Gastrocnemius medialis (tissue), 4 donors: Measurements from ENCODE around the gene OR5T2.

Experiments
- POLR2A ChIP-seq, 2 donors: fragments of 450-650 bp; IDR thresholded peaks; one replicate each; pipeline ENCODE4 v1.6.1; 2017; ENCODE audit warnings: antibody characterized with exemption in 2 of 2, mild to moderate bottlenecking in 2 of 2, moderate library complexity in 2 of 2
- TF ChIP-seq, protein P1 (sequence below), 5 experiments: fragments of 450-650 bp in 3 of 5; fragments of 200-600 bp in 2 of 5; sonication (generic) in 2 of 5; IDR thresholded peaks in 4 of 5; conservative IDR thresholded peaks in 1 of 5; 1 replicate in 4 of 5; 2 replicates in 1 of 5; pipeline ENCODE4 v1.5.1; 2016 to 2019; ENCODE audit warnings: antibody characterized with exemption in 5 of 5, mild to moderate bottlenecking in 3 of 5, moderate library complexity in 3 of 5

DNA sequence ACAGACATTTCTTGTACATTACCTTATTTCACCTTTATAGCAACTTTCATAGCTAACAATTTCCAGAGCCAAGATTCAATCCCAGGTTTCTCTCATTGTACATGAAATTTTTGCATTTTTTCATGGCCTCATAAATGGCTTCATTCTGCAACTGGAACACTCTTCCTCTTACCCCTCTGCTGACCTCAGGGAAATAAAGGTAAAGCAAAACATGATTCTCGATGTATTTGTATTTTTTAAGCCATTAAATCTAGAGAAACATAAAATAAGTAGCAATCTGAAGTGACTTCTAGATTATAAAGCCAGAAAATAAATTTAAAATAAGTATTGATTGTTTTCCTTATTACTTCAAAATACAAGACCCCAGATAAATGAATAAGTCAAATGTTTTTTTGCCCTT is at the start of gene OR5T2:
- TF ChIP-seq POLR2A (IDR thresholded peaks at IDR 0.05), result no peak
- TF ChIP-seq, protein P1, sequence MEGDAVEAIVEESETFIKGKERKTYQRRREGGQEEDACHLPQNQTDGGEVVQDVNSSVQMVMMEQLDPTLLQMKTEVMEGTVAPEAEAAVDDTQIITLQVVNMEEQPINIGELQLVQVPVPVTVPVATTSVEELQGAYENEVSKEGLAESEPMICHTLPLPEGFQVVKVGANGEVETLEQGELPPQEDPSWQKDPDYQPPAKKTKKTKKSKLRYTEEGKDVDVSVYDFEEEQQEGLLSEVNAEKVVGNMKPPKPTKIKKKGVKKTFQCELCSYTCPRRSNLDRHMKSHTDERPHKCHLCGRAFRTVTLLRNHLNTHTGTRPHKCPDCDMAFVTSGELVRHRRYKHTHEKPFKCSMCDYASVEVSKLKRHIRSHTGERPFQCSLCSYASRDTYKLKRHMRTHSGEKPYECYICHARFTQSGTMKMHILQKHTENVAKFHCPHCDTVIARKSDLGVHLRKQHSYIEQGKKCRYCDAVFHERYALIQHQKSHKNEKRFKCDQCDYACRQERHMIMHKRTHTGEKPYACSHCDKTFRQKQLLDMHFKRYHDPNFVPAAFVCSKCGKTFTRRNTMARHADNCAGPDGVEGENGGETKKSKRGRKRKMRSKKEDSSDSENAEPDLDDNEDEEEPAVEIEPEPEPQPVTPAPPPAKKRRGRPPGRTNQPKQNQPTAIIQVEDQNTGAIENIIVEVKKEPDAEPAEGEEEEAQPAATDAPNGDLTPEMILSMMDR (IDR thresholded peaks at IDR 0.05 in 4 of 5, conservative IDR thresholded peaks at IDR 0.05 in 1 of 5), result no peak
